Pancreas (tissue), 10 donors: ENCODE data around the gene TREM2. TPM values are rescaled to one million over a fixed set of nuclear protein-coding genes. Genes with fewer than 3 reads are reported as not detected.

Experiments
- ATAC-seq, 4 donors: fragments of 200-7000 bp; cut with Tn5 transposase; one replicate each; pipeline versions ENCODE4 v1.8.0 to v1.9.1; 2020; ENCODE audit warnings: mild to moderate bottlenecking in 4 of 4, moderate library complexity in 4 of 4
- DNase-seq, 6 donors: peaks; one replicate each; pipeline ENCODE4 v3.0.0-alpha.2; 2020
- FAIRE-seq: peaks from 2 replicates; lab custom pipeline; 2012; peaks lifted over from hg19 to GRCh38; lab: Jason Lieb, UNC
- H3K27ac ChIP-seq, 4 donors: fragments of 200-600 bp; sonication (generic); 1 replicate in 3 of 4; 2 replicates in 1 of 4; pipeline versions ENCODE4 v1.5.0 to v1.8.0; 2020
- H3K27me3 ChIP-seq, 4 donors: fragments of 200-600 bp; one replicate each; pipeline ENCODE4 v1.8.0; 2021
- H3K36me3 ChIP-seq, 3 donors: fragments of 200-600 bp; sonication (generic) in 1 of 3; one replicate each; pipeline versions ENCODE4 v1.5.0 to v1.8.0; 2020 to 2021
- H3K4me1 ChIP-seq, 3 donors: fragments of 200-600 bp; one replicate each; pipeline ENCODE4 v1.8.0; 2021
- H3K4me3 ChIP-seq, 4 donors: fragments of 200-600 bp; sonication (generic) in 2 of 4; one replicate each; pipeline versions ENCODE4 v1.5.0 to v1.8.0; 2020 to 2021
- H3K9me3 ChIP-seq, 4 donors: fragments of 200-600 bp; one replicate each; pipeline ENCODE4 v1.8.0; 2021
- WGBS, 2 donors: extraction: QIAGEN DNeasy Blood & Tissue Kit; methylation state at CpG; one replicate each; pipeline ENCODE4 v1.1.7; 2013; 5-methylcytosine and 5-hydroxymethylcytosine counted together
- intact Hi-C, 3 donors: fragments of 100-400 bp; cut with DNase I; formaldehyde crosslinking; loops; one replicate each; pipeline versions ENCODE4 v1.11.1 to v1.14.2; 2022
- polyA plus RNA-seq, 2 donors: library from polyadenylated mRNA; stranded (reverse); fragments of 200-250 nt; gene quantifications; one replicate each; pipeline ENCODE4 v1.2.3, GENCODE V29; 2013
- total RNA-seq, 6 donors: library from RNA; stranded (reverse); fragmentation: NEBNext Ultra II Directional in 4 of 6; extraction: Animal tissue kit (Norgen Biotek cat#: 25700) in 4 of 6; gene quantifications; one replicate each; pipeline versions ENCODE4 v1.2.1 to v1.2.4, GENCODE V29; 2021 to 2023
- TF ChIP-seq, protein P1 (sequence below), 4 donors: fragments of 200-600 bp; sonication (generic) in 3 of 4; IDR thresholded peaks; one replicate each; pipeline versions ENCODE4 v1.5.0 to v1.8.0; 2021; ENCODE audit warnings: antibody characterized with exemption in 4 of 4
- donor health status: healthy with polysubstance abuse.
- donor health status: DM: no; HTN: no; CAD: no; lungs with moderate emphysema.
- donor health status: DM: no; HTN: no; CAD: no.
- donor health status: control.
- donor health status: control.
- donor health status: Bipolar disorder and iron deficiency.
- donor health status: DM: yes; HTN: yes; CAD: no.
- donor health status: DM: no; HTN: no; CAD: no.
- donor health status: DM: no; HTN: no; CAD: no.
- donor health status: DM: yes; HTN: yes; CAD: no.

Gene TREM2
- total and polyA plus RNA-seq, 8 donors, result 0.59 to 27.1 (median 2.1) TPM

DNA sequence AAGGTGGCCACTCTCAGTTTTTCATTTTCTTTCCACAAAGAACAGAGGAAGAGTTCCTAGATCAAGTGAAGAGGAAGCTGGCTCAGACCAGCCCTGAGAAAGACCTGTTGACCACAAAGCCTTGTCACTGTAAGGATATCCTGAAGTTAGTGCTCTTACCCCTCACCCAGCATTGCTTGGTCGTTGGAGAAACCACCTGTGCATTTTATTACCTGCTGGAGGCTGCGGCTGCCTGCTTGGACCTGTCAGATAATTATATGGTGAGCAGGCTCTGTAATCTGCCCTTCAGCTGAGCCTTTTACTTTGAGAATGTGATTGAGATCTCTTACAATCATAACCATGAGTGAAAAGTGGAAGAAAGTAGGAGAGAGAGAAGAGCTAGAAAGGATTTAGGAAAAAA lies 30.7 kb downstream of the TREM2 start:
- no peak for DNase-seq
- no peak for FAIRE-seq

DNA sequence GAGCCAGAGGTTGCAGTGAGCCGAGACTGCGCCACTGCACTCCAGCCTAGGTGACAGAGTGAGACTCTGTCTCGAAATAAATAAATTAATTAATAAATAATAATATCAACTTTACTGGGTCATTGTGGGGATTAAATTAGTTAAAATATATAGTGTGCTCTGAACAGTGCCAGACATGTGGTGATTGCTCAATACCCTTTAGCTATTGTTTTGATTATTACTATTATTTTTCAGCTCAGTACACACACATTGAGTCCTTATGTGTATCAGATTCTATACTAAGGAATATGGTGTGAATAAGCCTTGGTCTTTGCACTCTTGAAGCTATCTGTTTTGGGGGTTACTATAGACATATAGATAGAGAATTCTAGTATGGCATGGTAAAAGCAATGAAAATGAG lies 37.6 kb downstream of the TREM2 start:
- intact Hi-C loops, result no loop called here
- Histone ChIP-seq H3K4me1 (no peaks in the 10 kb centered on the region), H3K9me3 (no peaks in the 10 kb centered on the region), H3K27ac (no peak overlapping the region), H3K36me3 (peaks cover 0 to 8% (median 0%) of the 10 kb centered on the region in 3 donors), H3K27me3 (no peaks in the 10 kb centered on the region), H3K4me3 (no peak overlapping the region)
- TF ChIP-seq, protein P1, sequence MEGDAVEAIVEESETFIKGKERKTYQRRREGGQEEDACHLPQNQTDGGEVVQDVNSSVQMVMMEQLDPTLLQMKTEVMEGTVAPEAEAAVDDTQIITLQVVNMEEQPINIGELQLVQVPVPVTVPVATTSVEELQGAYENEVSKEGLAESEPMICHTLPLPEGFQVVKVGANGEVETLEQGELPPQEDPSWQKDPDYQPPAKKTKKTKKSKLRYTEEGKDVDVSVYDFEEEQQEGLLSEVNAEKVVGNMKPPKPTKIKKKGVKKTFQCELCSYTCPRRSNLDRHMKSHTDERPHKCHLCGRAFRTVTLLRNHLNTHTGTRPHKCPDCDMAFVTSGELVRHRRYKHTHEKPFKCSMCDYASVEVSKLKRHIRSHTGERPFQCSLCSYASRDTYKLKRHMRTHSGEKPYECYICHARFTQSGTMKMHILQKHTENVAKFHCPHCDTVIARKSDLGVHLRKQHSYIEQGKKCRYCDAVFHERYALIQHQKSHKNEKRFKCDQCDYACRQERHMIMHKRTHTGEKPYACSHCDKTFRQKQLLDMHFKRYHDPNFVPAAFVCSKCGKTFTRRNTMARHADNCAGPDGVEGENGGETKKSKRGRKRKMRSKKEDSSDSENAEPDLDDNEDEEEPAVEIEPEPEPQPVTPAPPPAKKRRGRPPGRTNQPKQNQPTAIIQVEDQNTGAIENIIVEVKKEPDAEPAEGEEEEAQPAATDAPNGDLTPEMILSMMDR (IDR thresholded peaks at IDR 0.05), result no peak
- no peak for FAIRE-seq
- 96 to 100% methylated on average over 3 of the region's 3 CpGs for WGBS, 2 donors
- ATAC-seq, result no peak
- no peak for DNase-seq

More for the DNA sequence above, 30.7 kb downstream of the TREM2 start:
- Histone ChIP-seq H3K4me3 (no peak overlapping the region), H3K4me1 (no peaks in the 10 kb centered on the region), H3K27me3 (no peaks in the 10 kb centered on the region), H3K36me3 (peaks cover 0 to 12% (median 0%) of the 10 kb centered on the region in 3 donors), H3K27ac (no peak overlapping the region), H3K9me3 (no peaks in the 10 kb centered on the region)
- TF ChIP-seq, protein P1 (IDR thresholded peaks at IDR 0.05), result no peak
- no peak for ATAC-seq
- intact Hi-C loops, result no loop called here
- 63 to 71% methylated on average over 2 of the region's 2 CpGs for WGBS, 2 donors

DNA sequence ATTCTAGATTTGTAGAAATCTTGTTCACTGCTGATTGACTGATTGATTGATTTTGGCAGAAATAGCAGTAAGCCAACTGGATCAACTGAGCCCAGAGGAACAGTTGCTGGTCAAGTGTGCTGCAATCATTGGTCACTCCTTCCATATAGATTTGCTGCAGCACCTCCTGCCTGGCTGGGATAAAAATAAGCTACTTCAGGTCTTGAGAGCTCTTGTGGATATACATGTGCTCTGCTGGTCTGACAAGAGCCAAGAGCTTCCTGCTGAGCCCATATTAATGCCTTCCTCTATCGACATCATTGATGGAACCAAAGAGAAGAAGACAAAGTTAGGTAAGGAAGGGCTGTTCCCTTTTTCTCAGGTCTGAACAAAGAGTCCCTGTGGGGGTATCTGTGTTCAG lies 40.0 kb downstream of the TREM2 start:
- intact Hi-C loops, result no loop called here
- WGBS, 2 donors, result 86 to 93% methylated on average over 1 of the region's 1 CpG
- no peak for DNase-seq
- H3K9me3 ChIP-seq, result no peaks in the 10 kb centered on the region
- H3K27ac ChIP-seq, result no peak overlapping the region
- no peak for ATAC-seq
- no peak for FAIRE-seq
- H3K4me1 ChIP-seq, result peaks cover 0 to 8% (median 0%) of the 10 kb centered on the region in 3 donors
- H3K27me3 ChIP-seq, result no peaks in the 10 kb centered on the region
- H3K4me3 ChIP-seq, result no peak overlapping the region
- TF ChIP-seq, protein P1 (IDR thresholded peaks at IDR 0.05), result no peak
- peaks cover 0 to 8% (median 0%) of the 10 kb centered on the region in 3 donors for H3K36me3 ChIP-seq

DNA sequence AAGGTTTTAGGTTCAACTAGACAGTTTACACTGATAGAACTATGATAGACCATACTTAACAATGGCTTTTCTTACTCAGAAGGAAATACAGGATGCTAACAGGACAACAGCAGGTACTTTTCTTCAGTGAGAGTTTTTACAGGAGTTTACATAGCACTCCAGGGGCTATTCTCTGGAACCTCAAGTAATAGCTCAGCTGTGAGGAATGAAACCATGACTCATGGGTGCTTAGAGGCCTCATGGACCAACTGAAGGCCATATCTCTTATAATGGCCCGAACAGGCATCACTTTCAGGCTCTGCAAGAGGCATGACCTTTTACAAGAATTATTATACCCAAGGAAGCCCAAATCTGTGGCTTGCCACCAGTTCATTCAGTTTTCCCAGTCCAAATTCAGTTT lies 40.5 kb downstream of the TREM2 start:
- TF ChIP-seq, protein P1 (IDR thresholded peaks at IDR 0.05), result no peak
- no peak for DNase-seq
- 97 to 100% methylated on average over 1 of the region's 1 CpG for WGBS, 2 donors
- no peak for FAIRE-seq
- Histone ChIP-seq H3K4me3 (no peak overlapping the region), H3K9me3 (no peaks in the 10 kb centered on the region), H3K27me3 (no peaks in the 10 kb centered on the region), H3K4me1 (peaks cover 0 to 12% (median 0%) of the 10 kb centered on the region in 3 donors), H3K36me3 (peaks cover 0 to 8% (median 0%) of the 10 kb centered on the region in 3 donors), H3K27ac (no peak overlapping the region)
- intact Hi-C loops, result no loop called here
- ATAC-seq, result no peak

- TF ChIP-seq, protein P1 (IDR thresholded peaks at IDR 0.05), result no peak
- no peak for FAIRE-seq
- ATAC-seq, result no peak
These were observed 42.9 kb downstream of the TREM2 start for GRCh38 chr6:41120058-41120457.

More at GRCh38 chr6:41120058-41120457, 42.9 kb downstream of the TREM2 start:
- no peak for DNase-seq
- intact Hi-C loops, result no loop called here
- Histone ChIP-seq H3K4me3 (no peak overlapping the region), H3K9me3 (no peaks in the 10 kb centered on the region), H3K27me3 (no peaks in the 10 kb centered on the region), H3K4me1 (peaks cover 0 to 12% (median 0%) of the 10 kb centered on the region in 3 donors), H3K27ac (no peak overlapping the region), H3K36me3 (peaks cover 0 to 8% (median 0%) of the 10 kb centered on the region in 3 donors)
- 93 to 94% methylated on average over 1 of the region's 1 CpG for WGBS, 2 donors
